ENCODE measurements around the gene ZNF800. TPM values are rescaled to one million over a fixed set of nuclear protein-coding genes. Genes with fewer than 3 reads are reported as not detected.

Gene ZNF800
- total RNA-seq, 1 experiment from 2014 or later, result 16.3 TPM

Other genes starting within 250 kb of the ZNF800 start
- not detected in 2 replicates for gene GRM8, start 139.8 kb downstream of the ZNF800 start, total RNA-seq (2014; rRNA removed; shearing (Covaris generic))
- gene GCC1, start 192.9 kb upstream of the ZNF800 start, total RNA-seq (2014; rRNA removed; shearing (Covaris generic)), result 10.6 and 12.2 TPM in 2 replicates
- 154 and 169 TPM in 2 replicates for gene ARF5, start 195.7 kb upstream of the ZNF800 start, total RNA-seq (2014; rRNA removed; shearing (Covaris generic))
- gene FSCN3, start 201.0 kb upstream of the ZNF800 start, total RNA-seq (2014; rRNA removed; shearing (Covaris generic)), result 2.2 and 3.0 TPM in 2 replicates
- not detected in 2 replicates for gene PAX4, start 225.4 kb upstream of the ZNF800 start, total RNA-seq (2014; rRNA removed; shearing (Covaris generic))